Stimulated activated CD4-positive, alpha-beta T cell treated with anti-CD3 and anti-CD28 coated beads, Interleukin-1b, Interleukin-23, amount 100 ng/mL, for 48 hours (primary cell): ENCODE data around the gene SLC49A4.

Source experiments
- DNase-seq: peaks from one replicate; pipeline ENCODE4 v3.0.0-alpha.2; 2020

SLC49A4 gene

GRCh38 chr3:122787872-122788271 is 7.0 kb upstream of the SLC49A4 start:
- DNase-seq = no peak

- DNase-seq = no peak
These were observed 5.1 kb upstream of the SLC49A4 start for GRCh38 chr3:122789585-122790273.

- DNase-seq = peak; percentile 89
These were observed 1.1 kb upstream of the SLC49A4 start, which contains the start of gene HSPBAP1 for GRCh38 chr3:122793568-122794416. Gene HSPBAP1, minus strand, starts transcription at chr3:122793831. Its CDS starts 151 bp downstream, at chr3:122793680.

GRCh38 chr3:122794483-122794778 is 438 bp upstream of the SLC49A4 start:
- DNase-seq = no peak

- no peak for DNase-seq
These were observed 866 bp downstream of the SLC49A4 start for GRCh38 chr3:122795674-122796195.

GRCh38 chr3:122797291-122797690 is 2.4 kb downstream of the SLC49A4 start:
- no peak for DNase-seq

GRCh38 chr3:122799322-122799721 is 4.5 kb downstream of the SLC49A4 start:
- no peak for DNase-seq

GRCh38 chr3:122800031-122800430 is 5.2 kb downstream of the SLC49A4 start:
- no peak for DNase-seq

GRCh38 chr3:122800706-122801237 is 5.9 kb downstream of the SLC49A4 start:
- no peak for DNase-seq

- no peak for DNase-seq
These were observed 7.5 kb downstream of the SLC49A4 start for GRCh38 chr3:122802323-122802722.

- peak; percentile 8 for DNase-seq
These were observed 9.1 kb downstream of the SLC49A4 start for GRCh38 chr3:122803977-122804376.

- DNase-seq = no peak
These were observed 15.9 kb downstream of the SLC49A4 start for GRCh38 chr3:122810734-122811133.

- DNase-seq = no peak
These were observed 21.7 kb downstream of the SLC49A4 start for GRCh38 chr3:122816587-122816986.

GRCh38 chr3:122824465-122825381 is 29.9 kb downstream of the SLC49A4 start:
- no peak for DNase-seq

GRCh38 chr3:122825460-122825859 is 30.6 kb downstream of the SLC49A4 start:
- no peak for DNase-seq

- no peak for DNase-seq
These were observed 31.4 kb downstream of the SLC49A4 start for GRCh38 chr3:122826278-122826677.

- no peak for DNase-seq
These were observed 33.4 kb downstream of the SLC49A4 start for GRCh38 chr3:122828281-122828680.

GRCh38 chr3:122835590-122835989 is 40.7 kb downstream of the SLC49A4 start:
- DNase-seq = no peak

GRCh38 chr3:122843604-122844003 is 48.7 kb downstream of the SLC49A4 start:
- DNase-seq = no peak

GRCh38 chr3:122857019-122857418 is 62.1 kb downstream of the SLC49A4 start:
- no peak for DNase-seq

- no peak for DNase-seq
These were observed 63.5 kb downstream of the SLC49A4 start for GRCh38 chr3:122858373-122858772.

- no peak for DNase-seq
These were observed 64.3 kb downstream of the SLC49A4 start for GRCh38 chr3:122859021-122859805.
